H9 (cell line): ENCODE data around the gene ZNF260. TPM values are rescaled to one million over a fixed set of nuclear protein-coding genes. Genes with fewer than 3 reads are reported as not detected.

Experiments
- DNase-seq: peaks from one replicate; pipeline ENCODE4 v3.0.0-alpha.2; 2017
- H2AFZ ChIP-seq: one replicate; pipeline ENCODE4 v1.6.1; 2013; ENCODE audit warnings: mild to moderate bottlenecking, low read length, control low read depth, moderate library complexity
- H2AK5ac ChIP-seq: 2 replicates; pipeline ENCODE4 v1.6.1; 2013; ENCODE audit warnings: low read length, control low read depth, mixed read lengths; ENCODE audit not compliant: insufficient read length
- H2BK120ac ChIP-seq: one replicate; pipeline ENCODE4 v1.6.1; 2013; ENCODE audit warnings: low read depth, mild to moderate bottlenecking, low read length, control low read depth, inconsistent platforms; ENCODE audit not compliant: poor library complexity, severe bottlenecking
- H2BK12ac ChIP-seq: 2 replicates; pipeline ENCODE4 v1.6.1; 2013; ENCODE audit warnings: low read length, control low read depth, mixed read lengths, low read depth; ENCODE audit not compliant: insufficient read length
- H2BK15ac ChIP-seq: 2 replicates; pipeline ENCODE4 v1.6.1; 2013; ENCODE audit warnings: low read depth, low read length, control low read depth
- H2BK20ac ChIP-seq: one replicate; pipeline ENCODE4 v1.6.1; 2013; ENCODE audit warnings: low read depth, mild to moderate bottlenecking, low read length, control low read depth, inconsistent platforms; ENCODE audit not compliant: poor library complexity, severe bottlenecking
- H2BK5ac ChIP-seq: 2 replicates; pipeline ENCODE4 v1.6.1; 2013; ENCODE audit warnings: low read length, control low read depth, mixed read lengths; ENCODE audit not compliant: insufficient read length
- H3K14ac ChIP-seq: 2 replicates; pipeline ENCODE4 v1.6.1; 2013; ENCODE audit warnings: low read length, control low read depth; ENCODE audit not compliant: insufficient read depth
- H3K18ac ChIP-seq: 2 replicates; pipeline ENCODE4 v1.6.1; 2013; ENCODE audit warnings: low read depth, mild to moderate bottlenecking, mixed read lengths, low read length, control low read depth; ENCODE audit not compliant: insufficient read length
- H3K23ac ChIP-seq: 2 replicates; pipeline ENCODE4 v1.6.1; 2013; ENCODE audit warnings: low read length, control low read depth, mixed read lengths, low read depth; ENCODE audit not compliant: insufficient read length
- H3K23me2 ChIP-seq: 2 replicates; pipeline ENCODE4 v1.6.1; 2013; ENCODE audit warnings: low read depth, mild to moderate bottlenecking, mixed read lengths, low read length, control low read depth; ENCODE audit not compliant: insufficient read length, poor library complexity, severe bottlenecking
- H3K27ac ChIP-seq: 2 replicates; pipeline ENCODE4 v1.5.1; 2013; ENCODE audit warnings: low read length, control low read depth, mixed read lengths, low read depth; ENCODE audit not compliant: insufficient read length
- H3K27me3 ChIP-seq: 2 replicates; pipeline ENCODE4 v1.6.1; 2013; ENCODE audit warnings: low read length, control low read depth, inconsistent platforms; ENCODE audit not compliant: insufficient read depth
- H3K4ac ChIP-seq: 2 replicates; pipeline ENCODE4 v1.6.1; 2013; ENCODE audit warnings: low read depth, mild to moderate bottlenecking, control low read depth, inconsistent platforms, low read length, moderate library complexity
- H3K4me1 ChIP-seq: 2 replicates; pipeline ENCODE4 v1.6.1; 2013; ENCODE audit warnings: low read length, control low read depth, inconsistent platforms; ENCODE audit not compliant: insufficient read depth
- H3K4me2 ChIP-seq: 2 replicates; pipeline ENCODE4 v1.6.1; 2013; ENCODE audit warnings: low read length, control low read depth, mixed read lengths; ENCODE audit not compliant: insufficient read length, insufficient read depth
- H3K56ac ChIP-seq: 2 replicates; pipeline ENCODE4 v1.6.1; 2013; ENCODE audit warnings: low read depth, mild to moderate bottlenecking, mixed read lengths, low read length, control low read depth; ENCODE audit not compliant: insufficient read length
- H3K79me1 ChIP-seq: 2 replicates; pipeline ENCODE4 v1.6.1; 2013; ENCODE audit warnings: low read depth, mild to moderate bottlenecking, moderate library complexity, low read length, control low read depth, inconsistent platforms; ENCODE audit not compliant: insufficient read depth, poor library complexity, severe bottlenecking
- H3K79me2 ChIP-seq: 2 replicates; pipeline ENCODE4 v1.6.1; 2013; ENCODE audit warnings: low read length, control low read depth, inconsistent platforms; ENCODE audit not compliant: insufficient read depth
- H3K9ac ChIP-seq: 2 replicates; pipeline ENCODE4 v1.6.1; 2013; ENCODE audit warnings: low read length, control low read depth, mixed read lengths; ENCODE audit not compliant: insufficient read length; ENCODE audit errors: extremely low read depth
- H3K9me3 ChIP-seq: one replicate; pipeline ENCODE4 v1.6.1; 2013; ENCODE audit warnings: low read depth, low read length, inconsistent platforms; ENCODE audit not compliant: control insufficient read depth
- H3T11ph ChIP-seq: one replicate; pipeline ENCODE4 v1.6.1; 2013; ENCODE audit warnings: mild to moderate bottlenecking, low read length, control low read depth, inconsistent platforms
- H4K20me1 ChIP-seq: one replicate; pipeline ENCODE4 v1.6.1; 2013; ENCODE audit not compliant: control insufficient read depth, insufficient read length, insufficient read depth
- H4K5ac ChIP-seq: 2 replicates; pipeline ENCODE4 v1.6.1; 2013; ENCODE audit warnings: low read depth, mild to moderate bottlenecking, mixed read lengths, low read length, control low read depth; ENCODE audit not compliant: insufficient read length
- H4K8ac ChIP-seq: replicated peaks from 2 replicates; pipeline ENCODE4 v1.6.1; 2013; ENCODE audit warnings: low read length, control low read depth, mixed read lengths, low read depth; ENCODE audit not compliant: insufficient read length
- H4K91ac ChIP-seq: 2 replicates; pipeline ENCODE4 v1.6.1; 2013; ENCODE audit warnings: low read depth, mild to moderate bottlenecking, moderate library complexity, mixed read lengths, low read length, control low read depth; ENCODE audit not compliant: insufficient read length
- H3K27ac Mint-ChIP-seq, 3 experiments: 2 replicates in 2 of 3; 3 replicates in 1 of 3; pipeline ENCODE4 v1.8.0; 2020 to 2021; ENCODE audit warnings: mixed read lengths in 3 of 3, mild to moderate bottlenecking in 1 of 3, moderate library complexity in 1 of 3
- H3K27me3 Mint-ChIP-seq: 2 replicates; pipeline ENCODE4 v1.8.0; 2021; ENCODE audit warnings: low read depth, mild to moderate bottlenecking, moderate library complexity, mixed read lengths
- H3K36me3 Mint-ChIP-seq, 3 experiments: 2 replicates in 2 of 3; 3 replicates in 1 of 3; pipeline ENCODE4 v1.8.0; 2020 to 2021; ENCODE audit warnings: low read depth in 3 of 3, mixed read lengths in 3 of 3; ENCODE audit not compliant: insufficient read depth in 1 of 3
- H3K4me1 Mint-ChIP-seq, 2 experiments: 2 replicates each; pipeline ENCODE4 v1.8.0; 2020; ENCODE audit warnings: mixed read lengths in 2 of 2
- H3K4me3 Mint-ChIP-seq, 2 experiments: 2 replicates in 1 of 2; 3 replicates in 1 of 2; pipeline ENCODE4 v1.8.0; 2020 to 2021; ENCODE audit warnings: mild to moderate bottlenecking in 2 of 2, mixed read lengths in 2 of 2, moderate library complexity in 1 of 2
- H3K9me3 Mint-ChIP-seq, 2 experiments: 2 replicates in 1 of 2; 3 replicates in 1 of 2; pipeline ENCODE4 v1.8.0; 2020; ENCODE audit warnings: mild to moderate bottlenecking in 2 of 2, mixed read lengths in 2 of 2, moderate library complexity in 1 of 2
- WGBS: extraction: QIAGEN DNeasy Blood & Tissue Kit; methylation state at CpG from one replicate; pipeline ENCODE4 v1.1.7; 2013; ENCODE audit warnings: missing lambda C conversion rate, low lambda C conversion rate, mixed read lengths; ENCODE audit not compliant: insufficient read length; ENCODE audit errors: extremely low coverage; 5-methylcytosine and 5-hydroxymethylcytosine counted together
- total RNA-seq: library from RNA; stranded (reverse); gene quantifications from 2 replicates; pipeline ENCODE4 v1.2.1, GENCODE V29; 2021
- TF ChIP-seq, protein P1 (sequence below): fragments of 200-600 bp; sonication (generic); conservative IDR thresholded peaks from 3 replicates; pipeline ENCODE4 v1.8.0; 2021; ENCODE audit warnings: antibody characterized with exemption, mild to moderate bottlenecking

The ZNF260 gene
- total RNA-seq, 1 experiment from 2014 or later, result 22.5 TPM

DNA sequence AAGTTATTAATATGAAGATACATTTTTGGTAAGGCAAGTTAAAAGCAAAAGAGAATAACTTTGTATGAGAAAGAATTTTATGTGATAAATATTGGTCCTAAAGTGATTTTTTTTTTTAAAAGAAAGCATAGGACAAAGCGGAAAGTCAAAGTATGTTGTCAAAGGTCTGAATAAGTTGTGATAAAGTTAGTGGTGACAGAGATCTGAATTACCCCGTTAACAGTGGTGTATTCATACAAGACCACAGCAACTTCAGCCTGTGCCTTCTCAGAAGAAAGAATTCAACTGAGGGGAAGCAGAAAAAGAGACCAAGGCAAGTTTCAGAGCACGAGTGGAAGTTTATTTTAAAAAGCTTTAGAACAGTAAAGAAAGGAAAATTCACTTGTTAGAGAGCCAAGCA lies 19.7 kb downstream of the ZNF260 start:
- no peak overlapping the region for H2BK120ac ChIP-seq
- H3K14ac ChIP-seq, result no peak overlapping the region
- H3K4me1 ChIP-seq, result no peaks in the 10 kb centered on the region
- no peak overlapping the region for H2AFZ ChIP-seq
- no peak overlapping the region for H3K4me3 Mint-ChIP-seq
- no peak overlapping the region for H2BK12ac ChIP-seq
- H3K23ac ChIP-seq, result no peak overlapping the region
- H4K91ac ChIP-seq, result no peak overlapping the region
- peaks cover 29% of the 10 kb centered on the region for H3K9me3 ChIP-seq
- H3K27me3 ChIP-seq, result no peaks in the 10 kb centered on the region
- H3K56ac ChIP-seq, result no peak overlapping the region
- no peak overlapping the region for H3K4me2 ChIP-seq
- H2BK15ac ChIP-seq, result no peak overlapping the region
- no peak overlapping the region for H3K4ac ChIP-seq
- no peak overlapping the region for H3K27ac ChIP-seq
- no peak overlapping the region for H3T11ph ChIP-seq
- no peaks in the 10 kb centered on the region for H3K4me1 Mint-ChIP-seq
- H3K9ac ChIP-seq, result no peak overlapping the region
- H2AK5ac ChIP-seq, result no peak overlapping the region
- H3K9me3 Mint-ChIP-seq, result peaks cover 79 to 88% of the 10 kb centered on the region in 2 experiments
- WGBS, result no CpG with 5 or more reads among the region's 3 CpGs
- H3K23me2 ChIP-seq, result no peaks in the 10 kb centered on the region
- H3K27ac Mint-ChIP-seq, result no peak overlapping the region
- H4K8ac ChIP-seq, result no peak overlapping the region
- H4K20me1 ChIP-seq, result no peaks in the 10 kb centered on the region
- no peaks in the 10 kb centered on the region for H3K79me1 ChIP-seq
- H3K18ac ChIP-seq, result no peak overlapping the region
- TF ChIP-seq, protein P1, sequence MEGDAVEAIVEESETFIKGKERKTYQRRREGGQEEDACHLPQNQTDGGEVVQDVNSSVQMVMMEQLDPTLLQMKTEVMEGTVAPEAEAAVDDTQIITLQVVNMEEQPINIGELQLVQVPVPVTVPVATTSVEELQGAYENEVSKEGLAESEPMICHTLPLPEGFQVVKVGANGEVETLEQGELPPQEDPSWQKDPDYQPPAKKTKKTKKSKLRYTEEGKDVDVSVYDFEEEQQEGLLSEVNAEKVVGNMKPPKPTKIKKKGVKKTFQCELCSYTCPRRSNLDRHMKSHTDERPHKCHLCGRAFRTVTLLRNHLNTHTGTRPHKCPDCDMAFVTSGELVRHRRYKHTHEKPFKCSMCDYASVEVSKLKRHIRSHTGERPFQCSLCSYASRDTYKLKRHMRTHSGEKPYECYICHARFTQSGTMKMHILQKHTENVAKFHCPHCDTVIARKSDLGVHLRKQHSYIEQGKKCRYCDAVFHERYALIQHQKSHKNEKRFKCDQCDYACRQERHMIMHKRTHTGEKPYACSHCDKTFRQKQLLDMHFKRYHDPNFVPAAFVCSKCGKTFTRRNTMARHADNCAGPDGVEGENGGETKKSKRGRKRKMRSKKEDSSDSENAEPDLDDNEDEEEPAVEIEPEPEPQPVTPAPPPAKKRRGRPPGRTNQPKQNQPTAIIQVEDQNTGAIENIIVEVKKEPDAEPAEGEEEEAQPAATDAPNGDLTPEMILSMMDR, result no peak
- no peak overlapping the region for H2BK5ac ChIP-seq
- no peak for DNase-seq
- H3K27me3 Mint-ChIP-seq, result peaks cover 5% of the 10 kb centered on the region
- no peak overlapping the region for H2BK20ac ChIP-seq
- H4K5ac ChIP-seq, result no peak overlapping the region
- H3K79me2 ChIP-seq, result no peaks in the 10 kb centered on the region
- peaks cover 32 to 41% (median 33%) of the 10 kb centered on the region in 3 experiments for H3K36me3 Mint-ChIP-seq
